CD4-positive, alpha-beta T cell treated with Interferon gamma for 1 hour (primary cell): ENCODE results near the gene TNPO3.
"Not testable (repeated sequence)": the region's sequence is repeated elsewhere in the genome, so short reads cannot be mapped to it uniquely, and the experiment has no call there.

ENCODE experiments used
- DNase-seq: peaks from one replicate; pipeline ENCODE4 v3.0.0-alpha.2; 2020

The TNPO3 gene

DNA sequence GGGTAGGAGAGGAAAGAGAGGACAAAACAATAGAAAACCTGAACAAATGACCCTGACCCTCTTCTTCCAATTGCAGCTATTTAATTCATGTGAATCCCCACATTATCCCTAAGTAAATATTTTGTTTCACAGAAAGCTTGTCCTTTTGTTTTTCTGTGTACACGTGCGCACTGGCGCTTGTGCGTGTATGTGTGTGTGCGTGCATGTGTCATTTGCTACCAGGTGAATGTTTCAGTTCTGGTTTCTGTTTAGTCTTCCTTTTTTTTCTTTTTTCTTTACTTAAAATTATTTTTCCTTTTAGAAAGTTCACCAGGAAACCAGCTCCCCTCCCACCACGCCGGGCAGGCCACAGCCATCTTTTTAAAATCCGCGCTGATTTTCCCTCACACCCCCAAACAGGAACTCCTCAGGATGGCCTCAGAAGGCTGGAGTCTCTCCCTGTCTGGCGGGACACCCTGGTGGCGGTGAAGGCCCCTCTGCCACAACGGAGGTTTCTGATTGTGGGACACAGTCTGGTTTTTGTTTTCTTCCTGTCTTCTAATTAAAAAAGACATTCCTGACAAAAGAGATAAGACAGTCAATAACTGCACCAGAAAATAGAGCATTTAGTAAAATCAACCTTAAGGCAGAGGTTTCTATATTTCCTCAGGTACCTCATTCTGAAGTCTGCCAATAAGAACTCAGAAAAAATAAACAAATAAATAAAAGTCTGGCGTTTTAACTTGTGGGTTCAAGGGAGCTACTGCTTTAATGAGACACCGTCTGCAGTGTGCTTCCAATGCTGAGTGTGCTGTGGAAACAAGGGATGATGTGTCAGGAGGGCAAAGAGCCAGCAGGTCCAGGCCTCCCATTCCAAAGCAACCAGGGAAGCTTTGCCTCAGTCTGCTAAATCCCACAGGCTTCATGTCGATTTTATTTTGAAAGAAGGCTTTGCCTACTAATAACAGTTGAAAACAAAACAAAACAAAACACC, 99.8 kb downstream of the TNPO3 start:
- no peak for DNase-seq

DNA sequence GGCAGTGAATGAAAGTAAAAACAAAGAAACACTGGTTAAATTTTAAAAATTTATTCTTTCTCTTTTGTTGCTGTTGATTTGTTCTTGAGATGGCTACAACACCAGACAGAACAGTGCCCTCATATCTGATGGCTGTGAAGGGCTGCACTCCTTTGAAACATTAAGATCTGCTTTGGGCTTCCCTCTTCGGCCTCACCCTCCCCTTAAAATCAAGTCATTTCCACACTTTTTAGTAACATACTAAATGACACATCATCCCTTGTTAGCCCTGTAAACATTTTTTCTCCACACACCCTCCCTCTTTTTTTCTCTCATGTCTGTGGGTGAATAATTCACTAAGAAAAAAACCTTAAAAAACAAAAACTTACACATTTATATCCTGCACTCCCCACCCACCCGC, 100.8 kb downstream of the TNPO3 start:
- no peak for DNase-seq

GRCh38 chr7:128951296-128951695, 103.6 kb downstream of the TNPO3 start:
- no peak for DNase-seq

DNA sequence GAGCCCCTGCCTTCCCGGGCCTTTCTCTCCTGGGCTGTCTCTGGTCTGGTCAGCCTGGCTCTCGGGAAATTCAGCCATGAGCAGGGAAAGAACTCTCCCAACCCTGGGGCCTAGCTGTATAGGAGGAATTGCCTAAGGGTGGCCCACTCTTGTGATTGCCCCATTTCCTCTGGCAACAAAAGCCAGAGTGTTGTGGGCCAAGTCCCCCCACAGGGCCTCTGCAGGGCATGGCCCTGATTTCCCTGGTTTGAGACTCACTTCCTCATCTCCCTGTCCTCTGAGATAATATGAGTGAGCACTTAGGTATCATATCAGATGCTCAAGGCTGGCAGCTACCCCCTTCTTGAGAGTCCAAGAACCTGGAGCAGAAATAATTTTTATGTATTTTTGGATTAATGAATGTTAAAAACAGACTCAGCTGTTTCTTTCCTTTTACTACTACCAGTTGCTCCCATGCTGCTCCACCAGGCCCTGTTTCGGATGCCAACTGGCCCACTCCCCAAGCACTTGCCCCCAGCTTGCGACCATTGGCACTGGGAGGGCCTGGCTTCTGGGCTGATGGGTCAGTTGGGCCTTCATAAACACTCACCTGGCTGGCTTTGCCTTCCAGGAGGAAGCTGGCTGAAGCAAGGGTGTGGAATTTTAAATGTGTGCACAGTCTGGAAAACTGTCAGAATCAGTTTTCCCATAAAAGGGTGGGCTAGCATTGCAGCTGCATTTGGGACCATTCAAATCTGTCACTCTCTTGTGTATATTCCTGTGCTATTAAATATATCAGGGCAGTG, 105.7 kb downstream of the TNPO3 start:
- no peak for DNase-seq

DNA sequence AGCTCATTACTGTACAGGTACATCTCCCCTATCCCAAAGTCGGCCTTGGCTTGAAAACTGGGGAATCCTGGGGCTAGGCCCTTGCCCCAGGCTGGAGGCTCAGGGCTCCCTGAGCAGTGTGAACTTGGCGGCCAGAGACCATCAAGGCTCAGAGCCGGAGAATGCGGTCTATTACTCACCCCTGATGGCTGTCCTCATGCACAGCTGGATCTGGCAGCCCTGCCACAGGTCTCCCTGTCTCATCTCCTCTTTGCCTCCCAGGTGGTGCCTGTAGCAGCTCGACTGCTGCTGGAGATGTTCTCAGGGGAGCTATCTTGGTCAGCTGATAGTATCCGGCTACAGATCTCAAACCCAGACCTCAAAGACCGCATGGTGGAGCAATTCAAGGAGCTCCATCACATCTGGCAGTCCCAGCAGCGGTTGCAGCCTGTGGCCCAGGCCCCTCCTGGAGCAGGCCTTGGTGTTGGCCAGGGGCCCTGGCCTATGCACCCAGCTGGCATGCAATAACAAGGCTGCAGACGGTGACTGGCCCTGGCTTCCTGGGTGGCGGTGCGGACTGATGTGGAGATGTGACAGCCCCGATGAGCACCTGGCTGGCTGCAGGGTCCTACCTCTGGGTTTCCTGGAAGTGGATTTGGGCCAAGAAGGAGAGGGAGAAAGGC, 106.5 kb downstream of the TNPO3 start:
- no peak for DNase-seq

GRCh38 chr7:128947854-128948253, 107.1 kb downstream of the TNPO3 start:
- no peak for DNase-seq

DNA sequence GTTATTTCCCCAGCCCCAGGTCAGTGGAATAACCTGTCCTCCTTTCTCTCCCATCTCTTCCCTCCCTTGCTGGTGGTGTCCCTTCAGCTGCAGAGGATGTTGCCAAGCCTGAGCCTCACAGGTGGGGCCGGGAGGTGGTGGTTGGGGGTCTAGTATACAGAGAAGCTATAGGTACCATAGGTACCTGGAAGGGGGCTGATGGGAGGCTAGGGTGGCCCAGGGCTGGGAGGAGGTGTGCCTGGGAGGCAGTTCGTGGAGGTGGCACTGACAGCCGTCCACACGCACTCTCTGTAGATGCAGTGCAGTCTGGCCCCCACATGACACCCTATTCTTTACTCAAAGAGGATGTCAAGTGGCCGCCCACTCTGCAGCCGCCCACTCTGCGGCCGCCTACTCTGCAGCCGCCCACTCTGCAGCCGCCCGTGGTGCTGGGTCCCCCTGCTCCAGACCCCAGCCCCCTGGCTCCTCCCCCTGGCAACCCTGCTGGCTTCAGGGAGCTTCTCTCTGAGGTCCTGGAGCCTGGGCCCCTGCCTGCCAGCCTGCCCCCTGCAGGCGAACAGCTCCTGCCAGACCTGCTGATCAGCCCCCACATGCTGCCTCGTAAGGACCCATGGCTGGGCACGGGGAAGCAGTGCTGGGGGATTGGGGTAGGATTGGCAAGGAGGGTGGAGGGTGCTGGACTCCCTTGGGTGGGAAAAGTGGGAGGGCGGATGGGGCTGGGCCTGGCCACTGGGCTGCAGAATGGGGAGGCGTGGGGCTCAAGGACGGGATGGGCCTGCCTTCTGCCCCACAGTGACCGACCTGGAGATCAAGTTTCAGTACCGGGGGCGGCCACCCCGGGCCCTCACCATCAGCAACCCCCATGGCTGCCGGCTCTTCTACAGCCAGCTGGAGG, 107.7 kb downstream of the TNPO3 start:
- no peak for DNase-seq

DNA sequence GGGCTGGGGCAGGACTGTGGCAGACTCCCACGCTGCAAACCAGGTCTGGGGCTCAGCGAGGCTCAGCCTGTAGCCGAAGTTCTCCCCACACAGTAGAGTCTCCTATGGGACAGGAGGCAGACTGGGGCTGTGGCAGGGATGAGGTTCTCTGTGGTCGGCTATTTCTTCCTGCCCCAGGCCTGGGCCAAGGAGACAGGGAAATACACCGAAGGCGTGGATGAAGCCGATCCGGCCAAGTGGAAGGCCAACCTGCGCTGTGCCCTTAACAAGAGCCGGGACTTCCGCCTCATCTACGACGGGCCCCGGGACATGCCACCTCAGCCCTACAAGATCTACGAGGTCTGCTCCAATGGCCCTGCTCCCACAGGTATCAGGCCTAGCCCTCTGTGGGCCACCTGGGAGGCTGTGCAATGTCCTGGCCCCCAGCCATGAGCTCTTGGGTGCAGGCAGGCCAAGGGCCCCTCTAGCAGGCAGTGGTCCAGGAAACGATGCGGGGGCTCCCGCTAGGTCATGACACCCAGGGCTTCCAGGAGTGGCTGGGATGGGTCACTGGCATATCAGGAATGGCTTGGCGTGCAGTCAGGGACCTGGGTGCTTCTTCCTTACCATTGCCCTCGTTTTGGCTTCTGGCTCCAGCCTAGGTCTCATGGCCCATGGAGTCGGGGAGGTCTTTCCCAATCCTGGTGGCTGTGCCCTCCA, 109.1 kb downstream of the TNPO3 start:
- DNase-seq: no peak

DNA sequence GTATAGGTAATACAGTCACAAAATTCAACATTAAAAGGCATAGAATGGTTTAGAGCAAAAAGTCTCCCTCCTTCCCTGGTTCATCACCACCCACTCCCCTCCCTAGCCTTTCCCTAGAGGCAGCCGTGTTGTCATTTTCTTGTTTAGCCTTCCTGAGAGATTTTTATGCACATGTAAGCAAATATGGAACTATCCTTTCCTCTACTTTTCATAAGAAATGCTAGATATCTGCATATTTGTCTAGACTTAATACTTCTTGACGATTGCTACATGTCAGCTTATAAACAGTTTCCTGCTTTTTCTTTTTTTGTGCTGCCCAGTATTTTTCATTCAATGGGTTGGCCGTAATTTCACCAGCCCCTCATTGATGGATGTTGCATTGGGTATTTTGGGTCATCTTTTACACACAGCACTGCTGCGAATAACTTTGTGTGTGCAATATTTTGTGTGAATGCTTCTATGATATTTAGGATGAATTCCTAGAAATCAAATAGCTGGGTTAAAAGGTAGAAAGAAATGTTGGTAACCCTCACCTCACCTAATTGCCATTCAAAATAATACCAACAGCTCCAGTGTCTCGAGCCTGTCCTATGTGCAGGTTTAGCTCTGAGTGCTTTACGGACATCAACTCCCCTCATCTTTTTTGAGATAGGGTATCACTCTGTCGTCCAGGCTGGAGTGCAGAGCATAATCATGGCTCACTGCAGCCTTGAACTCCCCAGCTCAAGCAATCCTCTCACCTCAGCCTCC, 110.2 kb downstream of the TNPO3 start:
- no peak for DNase-seq

GRCh38 chr7:128943251-128943650, 111.7 kb downstream of the TNPO3 start:
- DNase-seq: not testable (repeated sequence)

DNA sequence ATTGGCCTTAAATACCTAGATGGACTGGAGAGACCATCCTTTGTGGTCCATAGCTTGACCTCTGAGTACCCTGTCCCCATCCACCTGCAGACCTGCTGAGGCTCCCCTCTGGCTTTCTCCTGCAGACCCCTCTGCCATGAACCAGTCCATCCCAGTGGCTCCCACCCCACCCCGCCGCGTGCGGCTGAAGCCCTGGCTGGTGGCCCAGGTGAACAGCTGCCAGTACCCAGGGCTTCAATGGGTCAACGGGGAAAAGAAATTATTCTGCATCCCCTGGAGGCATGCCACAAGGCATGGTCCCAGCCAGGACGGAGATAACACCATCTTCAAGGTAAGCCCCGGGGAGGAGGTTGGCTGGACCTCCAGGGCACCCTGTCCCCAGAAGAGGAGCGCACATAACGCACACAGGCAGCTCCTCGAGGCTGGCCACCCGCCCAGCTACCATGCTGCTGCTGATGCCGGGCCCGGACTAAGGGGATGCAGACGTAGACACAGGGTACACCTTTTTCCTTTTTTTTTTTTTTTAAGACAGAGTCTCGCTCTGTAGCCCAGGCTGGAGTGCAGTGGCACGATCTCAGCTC, 112.9 kb downstream of the TNPO3 start:
- DNase-seq: no peak

- DNase-seq: no peak
Measured at GRCh38 chr7:128941323-128941890, 113.5 kb downstream of the TNPO3 start.

- DNase-seq: peak; percentile 76
Measured at GRCh38 chr7:128940494-128941322, 114.2 kb downstream of the TNPO3 start.

DNA sequence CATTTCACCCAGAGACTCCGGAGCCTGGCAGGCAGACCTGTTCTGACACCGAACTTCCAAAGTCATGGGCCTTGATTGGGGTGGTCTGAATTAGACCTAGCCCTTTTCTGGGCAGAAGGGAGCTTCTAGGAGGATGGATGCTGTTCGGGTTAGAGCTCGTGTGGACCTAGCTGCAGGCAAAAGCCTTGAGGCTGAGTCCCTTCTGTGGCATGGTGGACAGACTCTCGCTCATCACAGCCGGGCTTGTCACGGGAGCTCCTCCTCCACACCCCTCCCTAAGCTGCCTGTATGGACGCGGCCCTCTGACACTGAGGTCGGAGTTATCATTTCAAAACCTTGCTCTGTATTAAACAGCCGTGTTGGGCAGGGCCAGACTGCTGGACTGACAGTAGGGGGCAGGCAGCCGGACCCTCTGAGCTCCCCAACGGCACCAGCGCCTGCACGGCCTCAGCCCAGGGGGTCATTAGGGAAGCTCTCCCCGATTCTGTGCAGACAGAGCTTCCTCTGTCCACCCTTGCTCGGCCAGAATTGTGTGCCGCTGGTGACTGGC, 115.0 kb downstream of the TNPO3 start:
- peak; percentile 27 for DNase-seq

GRCh38 chr7:128939075-128939860, 115.6 kb downstream of the TNPO3 start:
- DNase-seq: peak; percentile 45

- DNase-seq: peak; percentile 32
Measured at GRCh38 chr7:128938544-128939074, 116.3 kb downstream of the TNPO3 start.

- peak; percentile 60 for DNase-seq
Measured at GRCh38 chr7:128937647-128938543, 117.0 kb downstream of the TNPO3 start, which contains the start of gene IRF5. Gene IRF5 (plus strand): TSS chr7:128937927. CDS start chr7:128942082, 4,155 bp downstream.
